Suprapubic skin (tissue), 3 donors: ENCODE data around the gene BLCAP.

ENCODE experiments used
- EP300 ChIP-seq: sonication (generic); formaldehyde crosslinking; IDR thresholded peaks from one replicate; pipeline ENCODE4 v1.6.1; 2017; ENCODE audit warnings: antibody characterized with exemption
- POLR2A ChIP-seq, 2 donors: fragments of 450-650 bp; IDR thresholded peaks; one replicate each; pipeline ENCODE4 v1.6.1; 2017; ENCODE audit warnings: antibody characterized with exemption in 2 of 2, mild to moderate bottlenecking in 2 of 2, moderate library complexity in 2 of 2
- TF ChIP-seq, protein P1 (sequence below), 2 donors: fragments of 200-600 bp in 1 of 2; fragments of 450-650 bp in 1 of 2; sonication (generic) in 1 of 2; IDR thresholded peaks; one replicate each; pipeline ENCODE4 v1.5.1; 2016 to 2019; ENCODE audit warnings: antibody characterized with exemption in 2 of 2, mild to moderate bottlenecking in 1 of 2, moderate library complexity in 1 of 2

GRCh38 chr20:37511610-37512275, 15.9 kb downstream of the BLCAP start:
- TF ChIP-seq, protein P1, sequence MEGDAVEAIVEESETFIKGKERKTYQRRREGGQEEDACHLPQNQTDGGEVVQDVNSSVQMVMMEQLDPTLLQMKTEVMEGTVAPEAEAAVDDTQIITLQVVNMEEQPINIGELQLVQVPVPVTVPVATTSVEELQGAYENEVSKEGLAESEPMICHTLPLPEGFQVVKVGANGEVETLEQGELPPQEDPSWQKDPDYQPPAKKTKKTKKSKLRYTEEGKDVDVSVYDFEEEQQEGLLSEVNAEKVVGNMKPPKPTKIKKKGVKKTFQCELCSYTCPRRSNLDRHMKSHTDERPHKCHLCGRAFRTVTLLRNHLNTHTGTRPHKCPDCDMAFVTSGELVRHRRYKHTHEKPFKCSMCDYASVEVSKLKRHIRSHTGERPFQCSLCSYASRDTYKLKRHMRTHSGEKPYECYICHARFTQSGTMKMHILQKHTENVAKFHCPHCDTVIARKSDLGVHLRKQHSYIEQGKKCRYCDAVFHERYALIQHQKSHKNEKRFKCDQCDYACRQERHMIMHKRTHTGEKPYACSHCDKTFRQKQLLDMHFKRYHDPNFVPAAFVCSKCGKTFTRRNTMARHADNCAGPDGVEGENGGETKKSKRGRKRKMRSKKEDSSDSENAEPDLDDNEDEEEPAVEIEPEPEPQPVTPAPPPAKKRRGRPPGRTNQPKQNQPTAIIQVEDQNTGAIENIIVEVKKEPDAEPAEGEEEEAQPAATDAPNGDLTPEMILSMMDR (IDR thresholded peaks at IDR 0.05): no peak
- TF ChIP-seq POLR2A (IDR thresholded peaks at IDR 0.05): no peak
- no peak for TF ChIP-seq EP300
